Measurements from ENCODE around the gene CARD9. TPM values are rescaled to one million over a fixed set of nuclear protein-coding genes. Genes with fewer than 3 reads are reported as not detected.

Gene CARD9
- total RNA-seq, 1 donor = 8.5 TPM

DNA sequence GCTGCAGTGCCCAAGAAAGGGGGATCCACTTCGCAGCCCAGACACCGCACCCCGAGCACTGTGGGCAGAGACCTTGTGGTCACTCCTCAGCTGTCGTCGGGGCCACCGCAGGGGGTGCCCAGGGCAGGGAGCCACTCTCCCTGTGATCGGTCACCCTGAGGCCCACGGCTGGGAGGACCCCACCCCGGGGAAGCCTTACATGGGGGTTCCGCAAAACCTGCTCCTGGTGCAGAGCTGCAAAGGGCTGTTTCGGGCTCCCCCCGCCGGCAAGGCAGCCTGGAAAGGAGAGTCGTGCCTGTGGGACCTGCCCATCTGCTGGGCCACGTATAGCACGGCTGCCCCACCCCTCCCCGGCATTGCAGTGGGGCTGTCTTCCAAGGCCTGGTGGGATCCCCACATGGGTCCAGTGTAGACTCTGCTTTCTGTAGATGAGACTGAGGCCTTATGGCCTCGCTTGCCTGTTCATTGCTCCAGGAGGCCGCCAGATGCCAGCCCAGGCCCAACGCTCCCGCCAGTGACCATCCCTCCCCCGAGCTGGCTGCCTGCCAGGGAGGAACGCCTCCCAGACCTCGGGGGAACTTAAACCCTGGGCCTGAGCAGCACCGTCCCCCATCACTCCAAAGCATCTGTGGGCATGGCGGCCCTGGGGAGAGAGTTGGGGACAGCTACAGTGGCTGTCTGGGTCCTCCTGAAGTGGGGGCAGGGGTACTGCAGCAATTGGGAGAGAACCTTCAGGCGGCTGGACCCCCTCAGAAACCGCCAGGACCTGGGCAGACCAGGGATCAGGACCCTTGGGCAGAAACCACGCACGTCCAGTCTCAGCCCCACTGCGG is 8.3 kb downstream of the CARD9 start:
- Histone ChIP-seq H3K4me3 (ENCODE audit: low read length) (no peak overlapping the region), H3K27me3 (ENCODE audit: insufficient read depth, low read length) (no peaks in the 10 kb centered on the region), H3K4me1 (ENCODE audit: insufficient read depth, low read length) (peaks cover 35% of the 10 kb centered on the region)

GRCh38 chr9:136363949-136364748 is 9.3 kb downstream of the CARD9 start:
- H3K4me1 ChIP-seq (ENCODE audit: insufficient read depth, low read length) = peaks cover 35% of the 10 kb centered on the region
- H3K9me3 ChIP-seq (ENCODE audit: low read depth, low read length) = no peaks in the 10 kb centered on the region
- no peaks in the 10 kb centered on the region for H3K27me3 ChIP-seq (ENCODE audit: insufficient read depth, low read length)
- H3K4me3 ChIP-seq (ENCODE audit: low read length) = no peak overlapping the region

More for the DNA sequence above, 8.3 kb downstream of the CARD9 start:
- H3K9me3 ChIP-seq (ENCODE audit: low read depth, low read length) = no peaks in the 10 kb centered on the region

DNA sequence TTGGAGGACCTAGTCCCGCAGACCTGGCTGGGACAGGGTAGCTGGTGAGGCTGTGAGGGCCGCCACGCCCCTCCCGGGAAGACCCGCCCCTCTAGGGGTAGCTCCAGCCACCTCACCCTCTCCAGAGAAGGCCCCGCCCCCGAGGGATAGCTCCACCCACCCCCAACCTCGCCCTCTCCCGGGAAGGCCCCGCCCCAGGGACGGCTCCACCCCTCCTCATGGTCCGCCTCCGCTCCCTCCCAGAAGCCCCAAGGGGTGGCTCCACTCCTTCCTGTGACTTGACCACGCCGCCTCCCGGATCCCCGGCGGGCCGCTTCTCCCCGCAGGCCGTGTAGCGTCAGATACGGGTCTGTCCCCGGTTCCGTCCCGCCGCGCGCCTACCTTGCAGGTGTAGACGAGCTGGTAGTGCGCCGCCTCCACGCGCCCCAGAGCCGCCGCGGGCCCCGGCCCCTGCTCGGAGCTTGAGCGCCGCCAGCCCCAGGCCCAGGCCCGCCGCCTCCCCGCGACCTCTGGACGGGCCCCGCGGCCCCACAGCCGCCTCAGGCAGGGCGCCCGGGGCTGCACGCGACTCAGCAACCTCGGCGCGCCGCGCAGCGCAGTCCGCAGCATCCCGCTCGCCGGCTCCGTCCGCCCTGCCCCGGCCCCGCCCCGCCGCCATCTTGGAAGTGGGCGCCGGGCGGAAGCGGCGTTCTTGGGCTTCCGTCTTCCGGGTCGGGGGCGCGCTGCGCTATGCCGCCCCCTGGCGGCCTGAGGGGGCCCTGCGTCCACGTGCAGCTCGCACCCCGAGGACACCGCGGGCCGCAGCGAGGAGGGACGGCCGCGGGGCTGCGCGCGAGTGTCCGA is 10.1 kb downstream of the CARD9 start, which contains the start of gene DNLZ:
Gene DNLZ, minus strand, starts transcription at position 639 of the 843 bp plus-strand sequence. Its CDS starts 30 bp downstream, at position 609.
- H3K4me3 ChIP-seq (ENCODE audit: low read length) = peak within 1 kb of the TSS; percentile 69

DNA sequence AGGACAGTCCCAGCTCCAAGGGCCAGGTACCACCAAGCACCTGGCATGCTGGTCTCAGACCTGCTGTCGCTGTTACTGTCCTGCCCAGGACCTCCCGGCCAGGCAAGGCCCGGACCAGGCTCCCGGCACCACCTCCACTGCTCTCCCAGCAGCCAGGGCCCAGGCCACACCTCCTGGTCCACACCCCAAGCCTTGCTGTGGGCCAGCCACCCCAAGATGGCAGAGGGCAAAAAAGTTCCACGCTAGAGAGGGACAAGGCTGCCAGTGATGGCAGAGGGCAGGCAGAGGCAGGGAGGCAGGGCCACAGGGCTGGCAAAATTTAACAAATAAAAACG is 11.1 kb downstream of the CARD9 start:
- Histone ChIP-seq H3K4me3 (ENCODE audit: low read length) (no peak overlapping the region), H3K4me1 (ENCODE audit: insufficient read depth, low read length) (peaks cover 35% of the 10 kb centered on the region), H3K9me3 (ENCODE audit: low read depth, low read length) (no peaks in the 10 kb centered on the region), H3K27me3 (ENCODE audit: insufficient read depth, low read length) (no peaks in the 10 kb centered on the region)

More for the DNA sequence above, 10.1 kb downstream of the CARD9 start, which contains the start of gene DNLZ:
- Histone ChIP-seq H3K9me3 (ENCODE audit: low read depth, low read length) (no peaks in the 10 kb centered on the region), H3K27me3 (ENCODE audit: insufficient read depth, low read length) (no peaks in the 10 kb centered on the region), H3K4me1 (ENCODE audit: insufficient read depth, low read length) (peaks cover 35% of the 10 kb centered on the region)

DNA sequence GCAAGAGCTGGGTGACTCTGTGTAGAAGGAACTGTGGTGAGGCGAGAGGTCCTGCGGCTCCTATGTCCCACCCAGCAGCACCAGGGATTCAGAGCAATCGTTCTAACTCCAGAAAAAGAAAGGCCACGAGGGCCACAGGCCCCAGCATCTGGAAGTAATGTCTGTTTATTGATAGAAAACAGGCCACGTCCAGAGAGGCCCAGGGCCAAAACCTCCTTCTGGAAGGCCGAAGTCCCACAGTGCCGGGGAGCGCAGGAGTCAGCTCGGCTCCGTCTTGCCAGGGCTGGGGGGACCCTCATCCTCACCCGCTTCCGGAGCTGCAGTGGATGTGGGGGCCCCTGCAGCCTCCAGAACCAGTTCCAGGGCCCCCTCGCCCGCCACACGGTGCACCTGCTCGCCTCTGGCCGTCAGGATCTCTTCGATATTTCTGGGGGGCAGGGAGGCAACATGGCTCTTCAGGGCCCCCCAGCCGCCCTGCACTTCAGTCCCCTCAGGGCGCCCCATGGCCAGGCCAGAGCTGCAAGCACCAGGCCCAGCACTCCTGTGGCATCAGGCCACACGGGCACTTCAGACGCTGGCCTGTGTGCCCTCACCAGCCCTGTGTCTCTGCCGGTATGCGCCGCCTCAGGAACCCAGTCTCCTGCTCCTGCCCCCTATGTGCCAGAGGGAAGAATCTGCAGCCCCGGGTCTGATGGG is 11.6 kb downstream of the CARD9 start:
- H3K27me3 ChIP-seq (ENCODE audit: insufficient read depth, low read length) = no peaks in the 10 kb centered on the region
- peaks cover 35% of the 10 kb centered on the region for H3K4me1 ChIP-seq (ENCODE audit: insufficient read depth, low read length)
- no peaks in the 10 kb centered on the region for H3K9me3 ChIP-seq (ENCODE audit: low read depth, low read length)
- no peak overlapping the region for H3K4me3 ChIP-seq (ENCODE audit: low read length)

DNA sequence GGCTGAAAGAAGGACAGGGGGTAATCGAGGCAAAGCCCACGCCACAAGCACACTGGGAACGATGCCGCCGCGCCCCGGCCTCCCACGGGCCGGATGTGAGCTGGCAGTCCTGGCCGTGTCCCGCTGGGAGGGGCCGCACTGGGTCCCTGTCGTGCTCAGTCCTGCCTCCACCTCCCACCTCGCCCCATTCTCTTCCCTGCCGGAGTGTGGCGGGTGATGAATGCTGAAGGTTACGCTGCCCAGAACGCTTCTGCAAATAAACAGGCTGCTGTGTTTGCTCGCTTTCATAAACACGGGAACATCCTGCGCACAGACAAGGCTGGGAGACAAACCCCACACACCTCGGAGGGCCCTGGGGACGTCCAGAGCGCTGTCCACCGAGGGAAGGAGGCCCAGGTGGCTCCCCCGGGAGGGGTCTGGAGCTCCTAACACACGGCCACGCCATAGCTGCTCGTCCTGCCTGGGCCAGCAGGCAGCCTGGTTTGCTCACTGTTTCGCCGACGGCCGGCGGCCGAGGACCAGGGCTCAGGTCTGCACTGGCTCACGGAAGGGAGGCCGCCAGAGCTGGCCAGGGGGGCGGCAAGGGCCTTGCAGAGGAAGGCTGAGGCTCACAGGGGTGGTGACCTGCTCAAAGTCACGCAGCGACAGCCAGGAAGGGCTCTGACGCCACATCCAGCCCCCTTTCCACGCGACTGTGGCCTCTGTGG is 12.3 kb downstream of the CARD9 start:
- Histone ChIP-seq H3K27me3 (ENCODE audit: insufficient read depth, low read length) (no peaks in the 10 kb centered on the region), H3K4me1 (ENCODE audit: insufficient read depth, low read length) (peaks cover 30% of the 10 kb centered on the region), H3K4me3 (ENCODE audit: low read length) (no peak overlapping the region), H3K9me3 (ENCODE audit: low read depth, low read length) (no peaks in the 10 kb centered on the region)

- H3K4me3 ChIP-seq (ENCODE audit: low read length) = no peak overlapping the region
- H3K9me3 ChIP-seq (ENCODE audit: low read depth, low read length) = no peaks in the 10 kb centered on the region
- H3K27me3 ChIP-seq (ENCODE audit: insufficient read depth, low read length) = no peaks in the 10 kb centered on the region
- H3K4me1 ChIP-seq (ENCODE audit: insufficient read depth, low read length) = peaks cover 18% of the 10 kb centered on the region
Measured at GRCh38 chr9:136359774-136360718, 13.4 kb downstream of the CARD9 start.

- Histone ChIP-seq H3K27me3 (ENCODE audit: insufficient read depth, low read length) (no peaks in the 10 kb centered on the region), H3K9me3 (ENCODE audit: low read depth, low read length) (no peaks in the 10 kb centered on the region), H3K4me3 (ENCODE audit: low read length) (no peak overlapping the region), H3K4me1 (ENCODE audit: insufficient read depth, low read length) (peaks cover 7% of the 10 kb centered on the region)
Measured at GRCh38 chr9:136358888-136359287, 14.6 kb downstream of the CARD9 start.

DNA sequence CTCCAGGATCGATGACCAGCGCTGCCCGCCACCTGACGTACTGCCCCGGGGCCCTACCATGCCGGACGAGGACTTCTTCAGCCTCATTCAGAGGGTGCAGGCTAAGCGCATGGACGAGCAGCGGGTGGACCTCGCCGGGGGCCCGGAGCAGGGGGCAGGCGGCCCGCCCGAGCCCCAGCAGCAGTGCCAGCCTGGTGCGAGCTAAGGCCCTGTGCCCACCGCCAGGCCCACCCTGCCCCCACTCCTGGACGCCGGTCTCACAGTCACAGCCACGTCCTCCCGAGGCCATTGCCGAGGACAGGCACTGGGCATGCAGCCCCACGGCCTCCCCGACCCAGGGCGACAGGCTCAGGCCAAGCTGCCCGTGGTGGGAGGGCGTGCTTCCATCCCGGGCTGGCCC is 15.5 kb downstream of the CARD9 start:
- Histone ChIP-seq H3K4me3 (ENCODE audit: low read length) (no peak overlapping the region), H3K9me3 (ENCODE audit: low read depth, low read length) (no peaks in the 10 kb centered on the region), H3K4me1 (ENCODE audit: insufficient read depth, low read length) (peaks cover 4% of the 10 kb centered on the region), H3K27me3 (ENCODE audit: insufficient read depth, low read length) (no peaks in the 10 kb centered on the region)

- no peaks in the 10 kb centered on the region for H3K27me3 ChIP-seq (ENCODE audit: insufficient read depth, low read length)
- no peaks in the 10 kb centered on the region for H3K9me3 ChIP-seq (ENCODE audit: low read depth, low read length)
- H3K4me3 ChIP-seq (ENCODE audit: low read length) = no peak overlapping the region
- H3K4me1 ChIP-seq (ENCODE audit: insufficient read depth, low read length) = no peaks in the 10 kb centered on the region
Measured at GRCh38 chr9:136357202-136357725, 16.2 kb downstream of the CARD9 start.

DNA sequence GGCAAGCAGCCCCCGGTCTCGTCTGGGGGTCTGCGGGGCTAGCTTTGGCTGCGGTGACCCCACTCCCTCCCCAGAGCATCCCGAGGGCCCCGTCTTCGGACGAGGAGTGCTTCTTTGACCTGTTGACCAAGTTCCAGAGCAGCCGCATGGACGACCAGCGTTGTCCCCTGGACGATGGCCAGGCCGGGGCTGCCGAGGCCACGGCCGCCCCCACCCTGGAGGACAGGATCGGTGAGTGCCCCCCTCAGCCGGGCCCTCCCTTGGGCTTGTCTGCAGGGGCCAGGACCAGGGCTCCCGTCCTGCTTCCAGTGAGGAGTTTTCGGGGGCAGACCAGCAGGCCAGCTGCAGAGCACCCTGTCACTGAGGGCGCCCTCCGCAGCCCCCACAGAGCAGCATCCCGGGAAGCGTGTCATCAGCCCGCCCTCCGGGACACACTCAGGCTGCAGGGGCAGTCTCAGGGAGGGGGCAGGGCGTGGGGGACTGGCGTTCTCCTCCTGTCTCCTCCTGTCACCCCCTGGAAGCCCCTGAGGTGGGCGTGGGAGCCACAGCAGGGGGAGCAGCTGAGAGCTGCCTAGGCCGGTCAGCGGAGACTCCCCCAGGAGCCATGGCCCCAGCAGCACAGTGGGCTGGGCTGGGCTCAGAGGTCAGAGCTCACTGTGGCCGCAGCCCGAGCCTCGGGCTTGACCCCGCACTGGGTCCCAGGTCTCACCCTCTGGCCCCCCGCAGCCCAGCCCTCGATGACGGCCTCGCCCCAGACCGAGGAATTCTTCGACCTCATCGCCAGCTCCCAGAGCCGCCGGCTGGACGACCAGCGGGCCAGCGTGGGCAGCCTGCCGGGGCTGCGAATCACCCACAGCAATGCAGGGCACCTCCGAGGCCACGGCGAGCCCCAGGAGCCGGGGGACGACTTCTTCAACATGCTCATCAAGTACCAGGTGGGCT is 17.6 kb downstream of the CARD9 start:
- Histone ChIP-seq H3K4me1 (ENCODE audit: insufficient read depth, low read length) (no peaks in the 10 kb centered on the region), H3K4me3 (ENCODE audit: low read length) (no peak overlapping the region), H3K27me3 (ENCODE audit: insufficient read depth, low read length) (no peaks in the 10 kb centered on the region), H3K9me3 (ENCODE audit: low read depth, low read length) (no peaks in the 10 kb centered on the region)

DNA sequence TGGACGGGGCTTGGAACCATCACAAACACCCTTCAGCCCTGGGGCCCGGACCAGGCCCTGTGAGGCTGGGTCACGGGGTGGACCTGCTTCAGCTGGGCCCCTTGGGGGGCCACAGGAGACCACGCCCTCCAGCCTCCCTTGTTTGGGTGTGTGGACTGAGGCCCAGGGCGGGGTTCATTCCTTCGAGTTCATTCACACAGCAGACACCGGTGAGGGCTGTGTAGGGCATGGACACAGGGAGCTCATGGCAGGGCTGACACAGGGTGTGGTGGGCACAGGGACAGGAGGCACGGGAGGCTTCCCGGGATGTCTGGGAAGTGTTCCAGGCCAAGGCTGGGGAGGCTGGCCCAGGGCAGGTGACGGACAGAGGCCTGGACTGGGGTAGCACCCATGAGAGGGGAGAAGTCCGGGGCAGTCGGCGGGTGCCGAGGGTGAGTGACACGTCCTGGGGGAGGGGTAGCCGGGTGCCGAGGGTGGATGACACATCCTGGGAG is 18.8 kb downstream of the CARD9 start:
- Histone ChIP-seq H3K4me1 (ENCODE audit: insufficient read depth, low read length) (no peaks in the 10 kb centered on the region), H3K9me3 (ENCODE audit: low read depth, low read length) (no peaks in the 10 kb centered on the region), H3K4me3 (ENCODE audit: low read length) (no peak overlapping the region), H3K27me3 (ENCODE audit: insufficient read depth, low read length) (no peaks in the 10 kb centered on the region)

Measured in mononuclear cell (primary cell).